ENCODE measurements around the gene FBXO39. TPM values are rescaled to one million over a fixed set of nuclear protein-coding genes. Genes with fewer than 3 reads are reported as not detected.
A peak's percentile ranks its signal among the peaks of the same experiment; 100 is the strongest.
"Not testable (repeated sequence)": the region's sequence is repeated elsewhere in the genome, so short reads cannot be mapped to it uniquely, and the experiment has no call there.

Gene FBXO39
- total RNA-seq, 1 donor from 2014 or later: 0.13 TPM

DNA sequence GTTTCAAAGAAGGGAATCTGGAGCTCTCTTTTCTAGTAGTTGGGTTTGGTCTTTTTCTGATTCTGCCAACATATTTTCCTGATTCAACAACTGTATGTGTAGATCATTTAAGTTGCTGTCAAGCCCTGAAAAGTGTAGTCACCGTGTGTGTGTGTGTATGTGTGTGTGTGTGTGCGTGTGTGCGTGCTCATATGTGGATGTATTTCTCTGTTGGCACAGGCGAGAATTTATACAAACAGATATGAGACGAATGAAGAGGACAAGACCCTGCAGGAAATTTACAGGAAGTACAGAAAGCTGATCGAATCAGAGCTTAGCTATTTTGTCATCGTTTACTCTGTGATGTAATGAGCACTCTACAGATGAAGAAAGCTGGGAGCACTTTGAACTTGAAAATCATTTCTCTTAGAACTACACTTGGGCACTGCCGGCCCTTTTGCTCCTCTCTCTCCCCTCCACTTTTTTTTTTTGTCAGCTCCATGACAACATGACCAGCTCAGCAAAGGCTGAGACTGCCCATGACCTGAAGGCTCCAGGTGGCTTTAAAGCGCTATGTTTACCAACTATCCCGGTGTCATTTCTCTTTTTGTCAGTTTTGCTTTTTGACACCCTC, 11.2 kb downstream of the FBXO39 start:
- DNase-seq (ENCODE audit: low spot score) (no peak), ATAC-seq (peak; percentile 23)

DNA sequence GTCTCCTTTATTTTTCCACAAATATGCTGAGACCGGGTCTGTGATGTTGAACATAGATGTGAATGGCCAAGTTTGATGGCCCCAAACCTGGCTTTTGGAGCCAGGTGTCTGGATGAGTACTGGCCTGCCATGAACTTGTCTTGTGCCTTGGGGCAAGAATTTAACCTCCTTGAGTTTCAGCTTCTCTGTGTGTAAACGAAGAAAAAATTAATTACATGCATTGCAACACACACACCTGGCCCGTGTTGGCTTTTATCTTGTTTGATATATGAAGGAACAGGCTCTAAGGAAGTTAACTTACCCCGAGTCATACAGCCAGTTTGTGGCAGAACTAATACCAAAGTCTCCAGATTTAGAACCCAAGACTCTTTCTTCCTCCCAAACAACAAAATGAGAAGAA, 13.1 kb downstream of the FBXO39 start:
- DNase-seq (ENCODE audit: low spot score) (no peak), ATAC-seq (no peak)

DNA sequence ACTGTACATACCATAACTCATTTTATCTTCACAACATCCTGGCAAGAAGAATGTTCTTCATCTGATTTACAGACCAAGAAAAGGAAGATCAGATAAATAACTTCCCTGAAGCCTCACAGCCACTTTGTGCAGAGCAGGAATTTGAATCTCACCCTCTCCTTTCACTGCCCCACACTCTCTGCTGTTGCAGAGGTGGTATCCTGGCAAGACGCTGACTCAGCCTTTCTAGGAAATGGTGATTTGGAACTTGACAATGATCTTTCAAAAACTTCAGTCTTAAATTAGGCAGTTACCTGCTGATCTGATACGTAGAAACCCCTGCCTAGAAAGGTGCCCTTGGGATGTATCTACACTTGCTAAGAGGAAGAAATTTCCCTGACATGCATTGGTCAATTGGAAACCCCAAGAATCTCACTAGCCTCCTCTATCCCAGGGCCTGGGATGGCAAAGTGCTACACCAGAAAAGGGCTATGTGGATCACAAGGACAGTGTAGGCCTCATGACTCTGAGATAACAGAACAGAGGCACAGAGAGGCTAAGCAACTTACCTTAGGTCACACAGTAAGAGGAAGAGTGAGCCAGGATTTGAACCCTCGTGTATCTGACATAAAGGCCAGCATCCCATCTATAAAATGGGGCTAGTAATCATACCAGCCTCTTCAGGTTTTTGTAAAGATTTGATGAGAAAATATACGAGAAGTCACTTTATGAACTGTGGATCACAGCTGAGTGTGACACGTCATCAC, 17.9 kb downstream of the FBXO39 start:
- ATAC-seq (no peak), DNase-seq (ENCODE audit: low spot score) (no peak)

DNA sequence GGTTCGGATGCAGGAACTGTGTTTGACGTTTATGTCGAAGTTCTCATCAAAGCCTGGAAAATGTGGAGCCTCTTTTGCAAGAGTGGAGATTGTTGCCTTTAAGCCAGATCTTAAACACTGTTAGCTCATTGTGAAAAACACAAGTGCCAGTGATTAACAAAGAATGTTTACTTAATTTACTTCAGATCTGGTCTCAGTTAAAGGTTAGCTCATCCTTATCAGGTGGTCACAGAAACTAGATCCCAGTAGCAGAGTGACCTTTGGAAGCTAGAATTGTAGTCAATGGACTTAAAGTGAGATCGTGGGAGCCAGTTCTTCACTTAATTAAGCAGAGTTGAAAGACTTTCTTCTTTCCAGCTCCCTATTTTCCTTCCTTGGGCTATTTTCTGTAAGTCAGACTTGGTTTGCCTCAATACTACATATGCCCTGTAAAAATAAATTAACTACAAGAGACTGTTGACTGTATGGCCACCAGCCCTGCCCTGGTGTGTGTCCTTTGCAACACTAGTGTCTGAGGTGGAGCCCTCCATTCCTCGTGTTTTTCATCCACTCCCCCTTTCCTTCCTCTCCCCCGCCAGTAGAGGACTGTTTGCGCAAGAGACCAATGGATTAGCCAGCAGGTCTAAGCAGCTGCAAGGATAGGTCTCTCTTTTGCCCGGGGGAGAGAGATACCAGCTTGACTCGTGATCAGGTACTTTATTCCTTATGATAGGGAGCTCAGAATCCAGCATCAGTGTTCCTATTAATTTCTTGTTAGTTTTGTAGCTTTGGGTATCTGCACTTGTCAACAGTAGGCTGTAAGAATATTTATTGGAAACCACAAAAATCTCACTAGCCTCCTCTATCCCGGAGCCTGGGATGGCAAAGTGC, 20.2 kb downstream of the FBXO39 start:
- ATAC-seq (peak; percentile 59), DNase-seq (ENCODE audit: low spot score) (no peak)

DNA sequence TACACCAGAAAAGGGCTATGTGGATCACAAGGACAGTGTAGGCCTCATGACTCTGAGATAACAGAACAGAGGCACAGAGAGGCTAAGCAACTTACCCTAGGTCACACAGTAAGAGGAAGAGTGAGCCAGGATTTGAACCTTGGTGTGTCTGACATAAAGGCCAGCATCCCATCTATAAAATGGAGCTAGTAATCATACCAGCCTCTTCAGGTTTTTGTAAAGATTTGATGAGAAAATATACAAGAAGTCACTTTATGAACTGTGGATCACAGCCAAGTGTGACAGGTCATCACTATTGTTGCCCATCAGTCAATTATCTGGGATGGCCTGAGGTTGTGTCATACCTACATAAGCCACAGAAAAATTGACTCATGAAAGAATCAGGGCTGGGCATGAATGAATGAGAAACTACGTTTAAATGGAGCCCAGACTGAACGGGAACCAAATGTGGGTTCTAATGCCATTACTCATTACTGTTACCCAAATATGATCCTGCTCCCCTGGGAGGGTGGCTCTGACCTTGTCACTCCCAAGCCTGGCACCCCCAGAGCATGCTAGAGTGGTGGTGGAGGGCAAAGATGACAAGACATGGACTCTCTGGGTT, 21.0 kb downstream of the FBXO39 start:
- ATAC-seq: peak; percentile 9
- no peak for DNase-seq (ENCODE audit: low spot score)

DNA sequence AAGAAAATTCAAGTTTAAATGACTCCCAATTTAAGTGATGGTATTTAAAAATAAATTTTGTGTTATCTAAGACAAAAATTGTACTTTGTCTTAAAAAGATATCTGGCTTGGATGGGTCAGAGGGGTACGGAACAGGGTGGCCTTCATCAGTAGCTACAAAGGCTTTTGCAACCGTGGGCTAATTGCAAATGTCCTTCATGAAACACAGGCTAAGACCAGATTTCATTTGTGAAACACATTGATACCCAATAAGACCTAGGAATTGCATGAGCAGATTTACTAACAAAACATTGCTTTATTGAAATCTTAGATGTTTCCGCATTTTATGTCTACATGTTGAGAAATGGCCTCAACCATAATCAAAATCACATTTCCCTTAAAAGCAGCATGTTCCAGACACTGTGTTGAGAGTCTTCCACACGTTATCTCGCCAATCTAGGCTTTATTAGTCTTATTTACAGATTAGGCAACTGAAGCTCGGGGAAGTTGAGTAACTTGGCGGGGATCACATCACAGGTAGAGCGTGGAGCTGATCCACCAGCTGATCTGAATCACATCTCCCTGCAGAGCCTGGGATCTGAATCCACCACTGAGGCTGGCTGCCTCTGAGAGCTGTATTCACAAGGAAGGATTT, 21.8 kb downstream of the FBXO39 start:
- DNase-seq (ENCODE audit: low spot score): peak; percentile 81
- peak; percentile 74 for ATAC-seq

DNA sequence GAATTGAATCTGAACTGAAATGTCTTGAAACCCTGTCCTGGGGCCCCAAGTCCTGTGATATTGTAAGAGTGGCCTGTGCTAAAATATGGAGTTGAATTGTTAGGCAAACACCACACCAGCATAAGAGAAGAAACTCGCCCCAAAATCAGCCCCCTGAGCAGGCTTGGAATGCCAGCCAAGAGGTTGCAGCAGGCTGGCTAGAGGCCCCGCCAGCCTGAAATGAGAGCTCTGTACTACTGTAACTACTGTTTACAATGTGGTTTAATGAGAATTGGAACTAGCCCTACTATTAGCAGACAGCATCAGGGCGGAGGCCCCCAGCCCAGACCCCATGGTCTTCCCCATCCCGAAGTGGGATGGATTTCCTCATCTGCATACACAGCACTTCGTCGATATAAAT, 23.7 kb downstream of the FBXO39 start:
- no peak for ATAC-seq
- DNase-seq (ENCODE audit: low spot score): no peak

DNA sequence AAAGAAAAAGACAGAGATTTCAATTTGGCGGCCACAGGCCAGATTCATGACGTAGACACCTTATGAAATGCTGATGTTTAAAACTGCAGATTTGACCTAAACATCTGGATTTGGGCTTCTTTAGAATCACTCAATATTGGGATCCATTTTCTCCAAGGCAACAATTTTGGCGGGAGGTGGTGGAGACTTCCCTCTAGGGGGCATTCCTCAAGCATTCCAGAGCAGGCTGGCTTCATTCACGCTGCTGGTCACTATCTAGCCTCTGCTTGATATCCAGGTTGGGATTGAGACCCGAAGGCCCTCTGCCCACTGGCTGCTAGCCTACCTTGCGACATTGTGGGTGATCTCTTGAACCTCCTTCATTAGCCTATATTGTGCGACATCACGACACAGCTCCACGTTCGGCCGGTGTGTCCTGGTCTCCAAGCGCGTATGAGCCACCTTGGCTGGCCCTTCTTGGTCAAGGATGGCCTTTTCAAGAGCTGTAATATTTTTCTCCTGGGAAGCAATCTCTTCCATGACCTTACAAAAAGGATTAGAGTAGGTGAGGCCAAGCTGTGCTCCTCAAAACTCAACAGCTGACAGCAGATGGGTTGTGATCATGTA, 24.5 kb downstream of the FBXO39 start:
- no peak for DNase-seq (ENCODE audit: low spot score)
- ATAC-seq: no peak

DNA sequence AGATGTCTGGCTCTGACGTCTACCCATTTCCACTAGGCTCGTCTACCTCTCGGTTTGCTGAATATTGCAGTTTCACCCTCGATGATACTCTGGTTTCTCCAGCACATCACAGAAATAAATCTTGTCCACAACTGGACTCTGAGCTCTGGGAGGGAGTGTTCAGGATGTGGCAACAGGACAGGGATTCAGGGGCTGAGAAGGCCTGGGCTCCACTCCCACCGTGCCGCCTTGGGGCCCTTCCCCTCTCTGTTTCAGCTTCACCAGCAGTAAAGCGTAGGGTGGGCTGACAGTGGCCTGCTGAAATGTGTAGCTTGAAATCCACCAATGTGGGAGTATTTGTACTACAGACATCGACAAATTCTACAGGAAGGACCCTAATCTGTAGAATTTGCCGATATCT, 35.5 kb downstream of the FBXO39 start:
- no peak for DNase-seq (ENCODE audit: low spot score)
- no peak for ATAC-seq

DNA sequence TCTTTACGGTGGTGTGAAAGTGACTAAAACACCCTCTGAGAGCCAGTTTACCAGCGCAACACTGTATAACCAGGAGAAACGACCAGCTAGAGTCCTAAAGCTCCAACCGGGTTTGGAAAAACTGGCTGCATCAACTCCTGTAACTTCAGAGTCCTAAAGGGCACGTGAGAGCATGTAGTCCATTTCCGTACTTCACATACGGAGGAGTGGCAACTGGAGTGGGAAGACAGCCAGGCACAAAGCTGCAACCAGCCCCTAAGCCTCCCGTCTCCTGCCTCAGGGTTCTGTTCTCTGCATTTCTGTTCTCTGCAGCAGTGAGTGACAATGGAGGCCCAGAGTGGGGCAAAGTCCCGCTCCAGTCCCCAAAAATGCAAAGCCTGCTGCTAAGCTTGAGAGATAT, 36.3 kb downstream of the FBXO39 start:
- DNase-seq (ENCODE audit: low spot score): no peak
- ATAC-seq: no peak

DNA sequence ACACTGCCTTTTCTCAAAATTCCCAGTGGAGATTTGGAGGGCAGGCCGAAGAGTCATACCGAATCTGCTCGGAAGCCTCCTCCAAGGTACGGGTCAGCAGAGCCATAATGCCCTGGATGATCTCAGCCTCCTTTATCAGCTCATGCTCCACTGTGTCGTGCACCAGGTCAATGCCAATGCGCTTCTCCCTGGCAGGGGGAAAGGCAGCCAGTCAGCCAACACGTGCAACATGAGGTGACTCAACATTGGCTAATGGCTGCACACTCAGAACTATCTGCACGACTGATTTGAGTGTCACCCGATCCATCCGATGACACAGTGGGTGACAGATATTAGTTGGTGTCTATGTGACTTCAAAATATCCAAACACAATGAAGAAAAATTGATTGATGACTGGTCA, 39.8 kb downstream of the FBXO39 start:
- DNase-seq (ENCODE audit: low spot score) (no peak), ATAC-seq (no peak)

DNA sequence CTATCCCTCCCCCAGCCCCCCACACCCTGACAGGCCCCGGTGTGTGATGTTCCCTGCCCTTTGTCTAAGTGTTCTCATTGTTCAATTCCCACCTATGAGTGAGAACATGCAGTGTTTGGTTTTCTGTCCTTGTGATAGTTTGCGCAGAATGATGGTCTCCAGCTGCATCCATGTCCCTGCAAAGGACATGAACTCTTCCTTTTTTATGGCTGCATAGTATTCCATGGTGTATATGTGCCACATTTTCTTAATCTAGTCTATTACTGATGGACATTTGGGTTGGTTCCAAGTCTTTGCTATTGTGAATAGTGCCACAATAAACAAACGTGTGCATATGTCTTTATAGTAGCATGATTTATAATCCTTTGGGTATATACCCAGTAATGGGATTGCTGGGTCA, 40.4 kb downstream of the FBXO39 start:
- not testable (repeated sequence) for DNase-seq (ENCODE audit: low spot score); ATAC-seq

DNA sequence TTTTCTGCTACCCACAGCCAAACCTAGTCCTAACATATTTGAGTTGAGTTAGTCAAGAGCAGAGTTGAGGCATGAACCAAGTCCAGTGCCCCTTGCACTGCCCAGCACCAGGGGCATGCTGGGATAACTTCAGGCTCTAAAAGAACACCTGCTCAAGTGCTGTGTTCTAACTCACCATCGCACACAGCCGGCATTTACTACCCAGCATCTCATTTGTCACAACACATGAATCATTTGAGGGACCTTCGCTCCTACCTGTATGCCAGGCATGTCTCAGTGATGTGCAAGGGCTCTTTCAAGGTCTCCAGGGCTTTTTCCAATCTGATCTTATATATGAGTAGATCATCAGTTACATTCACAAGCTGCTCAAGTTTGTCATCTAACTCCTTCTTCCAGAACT, 42.9 kb downstream of the FBXO39 start:
- DNase-seq (ENCODE audit: low spot score): no peak
- no peak for ATAC-seq

DNA sequence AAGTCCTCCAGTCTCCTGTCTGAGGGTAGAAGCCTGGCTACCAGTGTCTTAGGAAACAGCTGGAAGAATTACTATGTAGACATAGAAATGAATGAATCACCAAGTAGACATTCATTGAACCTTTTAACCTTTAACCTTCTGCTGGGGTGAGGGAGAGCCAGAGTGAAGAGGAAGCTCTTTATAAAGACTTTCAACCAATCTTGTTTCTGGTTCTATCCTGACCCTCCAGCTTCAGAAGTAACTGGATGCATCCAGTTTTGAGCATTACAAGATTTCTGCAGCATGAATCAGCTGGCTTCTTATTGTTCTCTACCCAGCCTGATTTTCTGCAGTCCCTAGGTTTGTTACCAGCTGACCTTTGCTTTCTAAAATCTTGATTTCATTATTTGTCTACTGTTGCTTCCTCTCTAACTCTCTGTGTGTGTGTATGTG, 47.0 kb downstream of the FBXO39 start:
- peak; percentile 72 for ATAC-seq
- no peak for DNase-seq (ENCODE audit: low spot score)

DNA sequence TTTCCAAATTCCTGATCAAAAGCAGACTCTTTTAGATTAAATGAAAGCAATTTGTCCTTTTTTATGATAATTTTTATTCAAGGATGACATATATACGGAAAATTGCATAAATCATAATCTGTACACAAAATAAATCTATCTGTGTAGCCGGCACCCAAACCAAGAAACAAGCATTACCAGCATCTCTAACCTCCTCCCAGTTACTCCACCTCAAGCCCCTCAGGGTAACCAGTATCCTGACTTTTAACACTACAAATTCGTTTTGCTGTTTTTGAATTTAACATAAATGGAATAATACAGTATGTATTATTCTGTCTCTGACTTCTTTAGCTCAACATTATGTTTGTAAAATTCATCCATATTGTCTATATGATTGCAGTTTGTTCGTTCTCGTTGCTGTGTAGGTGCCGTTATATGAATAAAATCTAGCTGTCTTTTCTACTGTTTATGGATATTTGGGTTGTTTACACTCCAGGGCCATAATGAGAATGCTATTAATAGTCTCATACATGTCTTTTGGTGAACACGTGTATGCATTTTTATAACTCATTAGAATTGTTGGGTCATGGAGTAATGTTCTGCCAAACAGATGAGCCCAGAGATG, 54.5 kb downstream of the FBXO39 start:
- DNase-seq (ENCODE audit: low spot score): no peak

DNA sequence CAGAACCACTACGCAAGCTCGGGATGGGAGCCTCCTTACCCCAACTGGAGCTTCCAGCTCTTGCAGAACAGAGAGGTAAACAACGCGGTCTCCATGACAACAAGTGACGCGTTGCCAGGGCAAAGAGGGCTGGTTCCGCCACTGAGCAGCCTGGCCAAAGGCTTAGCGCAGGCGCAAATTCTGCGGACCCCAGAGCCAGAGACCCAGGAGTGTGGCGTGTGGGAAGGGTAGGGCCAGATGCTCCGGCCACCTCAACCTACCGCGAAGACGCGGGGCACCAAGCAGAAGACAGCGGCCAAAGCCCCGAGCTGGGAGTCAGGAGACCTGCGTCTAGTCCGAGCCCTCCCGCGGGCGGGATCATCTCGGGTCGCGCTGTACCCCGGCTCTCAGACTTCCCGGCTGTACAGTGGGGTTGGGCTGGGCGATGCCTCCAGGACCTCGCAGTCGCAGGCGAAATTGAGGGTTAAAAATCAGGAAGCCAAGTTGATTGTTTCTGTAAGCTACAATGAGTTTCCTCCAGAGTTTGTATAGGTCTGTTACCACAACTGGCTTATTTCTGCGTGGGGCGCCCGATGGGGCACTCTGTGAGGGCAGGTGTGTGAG, 55.7 kb downstream of the FBXO39 start, which contains the start of gene TEKT1:
Gene TEKT1 (minus strand): TSS at position 69 of the 603 bp plus-strand sequence. CDS start 1,353 bp downstream, outside the sequence.
- DNase-seq (ENCODE audit: low spot score) (peak; percentile 89), ATAC-seq (peak; percentile 99)

More for the DNA sequence above, 54.5 kb downstream of the FBXO39 start:
- no peak for ATAC-seq
